HFFc6 (cell line): Measurements from ENCODE around the gene IFI27. TPM values are rescaled to one million over a fixed set of nuclear protein-coding genes. Genes with fewer than 3 reads are reported as not detected.
A peak's percentile ranks its signal among the peaks of the same experiment; 100 is the strongest.

ENCODE experiments used
- DNase-seq: peaks from one replicate; pipeline ENCODE4 v3.0.0-alpha.2; 2018
- H3K27ac Mint-ChIP-seq: 2 replicates; pipeline ENCODE4 v1.8.0; 2020; ENCODE audit warnings: mild to moderate bottlenecking, mixed read lengths
- H3K27me3 Mint-ChIP-seq: 2 replicates; pipeline ENCODE4 v1.8.0; 2021; ENCODE audit warnings: mild to moderate bottlenecking, moderate library complexity, mixed read lengths; ENCODE audit not compliant: insufficient read depth
- H3K36me3 Mint-ChIP-seq: 2 replicates; pipeline ENCODE4 v1.8.0; 2021; ENCODE audit warnings: low read depth, mixed read lengths
- H3K4me1 Mint-ChIP-seq: 2 replicates; pipeline ENCODE4 v1.8.0; 2020; ENCODE audit warnings: low read depth, mixed read lengths
- H3K4me3 Mint-ChIP-seq: 2 replicates; pipeline ENCODE4 v1.8.0; 2020; ENCODE audit warnings: mild to moderate bottlenecking, moderate library complexity, mixed read lengths
- H3K9me3 Mint-ChIP-seq: 2 replicates; pipeline ENCODE4 v1.8.0; 2020; ENCODE audit warnings: mild to moderate bottlenecking, mixed read lengths
- total RNA-seq, 6 experiments: library from RNA; stranded (reverse); fragmentation: NEBNext Ultra II Directional; extraction: Animal tissue kit (Norgen Biotek cat#: 25700); gene quantifications; 2 replicates in 1 of 6; 3 replicates in 5 of 6; pipeline ENCODE4 v1.2.3, GENCODE V29; 2021
- TF ChIP-seq, protein P1 (sequence below): fragments of 200-600 bp; sonication (generic); IDR thresholded peaks from 2 replicates; pipeline ENCODE4 v1.5.0; 2021; ENCODE audit warnings: antibody characterized with exemption, mild to moderate bottlenecking

IFI27 gene
- total RNA-seq, 6 experiments from 2014 or later, result 0.29 to 0.46 TPM; not detected in 4

DNA sequence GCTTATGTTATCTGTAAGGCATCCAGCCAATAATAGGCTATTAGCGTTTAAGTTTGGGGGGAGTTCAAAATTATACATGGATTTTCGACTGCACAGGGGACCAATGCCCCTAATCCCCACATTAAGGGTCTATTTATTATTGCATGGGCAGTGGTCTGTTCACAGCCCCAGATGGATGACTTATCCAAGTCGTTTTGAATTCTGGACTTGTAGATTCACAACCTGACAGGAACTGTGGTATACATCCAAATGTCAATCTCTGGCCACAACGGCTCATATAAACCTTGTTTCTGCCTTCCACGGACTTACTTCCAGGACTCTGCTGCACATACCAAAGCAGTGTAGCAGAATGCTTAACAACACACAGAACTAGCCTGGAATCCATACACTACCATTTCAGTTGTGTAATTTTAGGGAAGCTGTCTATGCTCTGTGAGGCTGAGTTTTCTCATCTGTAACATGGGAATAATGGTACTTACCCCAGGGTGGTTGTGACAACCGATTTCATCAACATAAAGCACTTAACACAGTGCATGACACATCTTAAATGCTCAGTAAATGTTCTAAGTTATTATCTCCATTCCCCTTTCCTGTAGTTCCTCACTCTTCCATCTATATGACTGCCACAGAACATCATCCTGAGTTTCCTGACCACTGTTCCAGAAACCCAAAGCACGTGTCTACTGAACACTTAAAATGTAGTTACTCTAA lies 33.3 kb upstream of the IFI27 start:
- Mint-ChIP-seq H3K27me3 (peaks cover 7% of the 10 kb centered on the region), H3K4me3 (no peak overlapping the region), H3K27ac (no peak overlapping the region; the same call in 1 of the 2 replicates), H3K36me3 (peaks cover 70% of the 10 kb centered on the region), H3K9me3 (peaks cover 39% of the 10 kb centered on the region), H3K4me1 (peaks cover 35% of the 10 kb centered on the region)
- TF ChIP-seq, protein P1, sequence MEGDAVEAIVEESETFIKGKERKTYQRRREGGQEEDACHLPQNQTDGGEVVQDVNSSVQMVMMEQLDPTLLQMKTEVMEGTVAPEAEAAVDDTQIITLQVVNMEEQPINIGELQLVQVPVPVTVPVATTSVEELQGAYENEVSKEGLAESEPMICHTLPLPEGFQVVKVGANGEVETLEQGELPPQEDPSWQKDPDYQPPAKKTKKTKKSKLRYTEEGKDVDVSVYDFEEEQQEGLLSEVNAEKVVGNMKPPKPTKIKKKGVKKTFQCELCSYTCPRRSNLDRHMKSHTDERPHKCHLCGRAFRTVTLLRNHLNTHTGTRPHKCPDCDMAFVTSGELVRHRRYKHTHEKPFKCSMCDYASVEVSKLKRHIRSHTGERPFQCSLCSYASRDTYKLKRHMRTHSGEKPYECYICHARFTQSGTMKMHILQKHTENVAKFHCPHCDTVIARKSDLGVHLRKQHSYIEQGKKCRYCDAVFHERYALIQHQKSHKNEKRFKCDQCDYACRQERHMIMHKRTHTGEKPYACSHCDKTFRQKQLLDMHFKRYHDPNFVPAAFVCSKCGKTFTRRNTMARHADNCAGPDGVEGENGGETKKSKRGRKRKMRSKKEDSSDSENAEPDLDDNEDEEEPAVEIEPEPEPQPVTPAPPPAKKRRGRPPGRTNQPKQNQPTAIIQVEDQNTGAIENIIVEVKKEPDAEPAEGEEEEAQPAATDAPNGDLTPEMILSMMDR, result no peak
- DNase-seq, result no peak

- Mint-ChIP-seq H3K4me1 (peaks cover 41% of the 10 kb centered on the region), H3K27ac (peak overlapping the region; percentile 23), H3K9me3 (peaks cover 37% of the 10 kb centered on the region), H3K27me3 (peaks cover 7% of the 10 kb centered on the region), H3K4me3 (0 out of 2 replicates have a peak overlapping the region, but pooled peaks have one; percentile 68), H3K36me3 (peaks cover 69% of the 10 kb centered on the region)
- DNase-seq, result no peak
- TF ChIP-seq, protein P1, result no peak
Observed at GRCh38 chr14:94077823-94078222, 32.7 kb upstream of the IFI27 start.

GRCh38 chr14:94079891-94080620 lies 30.5 kb upstream of the IFI27 start:
- no peak for DNase-seq
- peak overlapping the region; percentile 99 for H3K4me3 Mint-ChIP-seq
- H3K4me1 Mint-ChIP-seq, result peaks cover 45% of the 10 kb centered on the region

DNA sequence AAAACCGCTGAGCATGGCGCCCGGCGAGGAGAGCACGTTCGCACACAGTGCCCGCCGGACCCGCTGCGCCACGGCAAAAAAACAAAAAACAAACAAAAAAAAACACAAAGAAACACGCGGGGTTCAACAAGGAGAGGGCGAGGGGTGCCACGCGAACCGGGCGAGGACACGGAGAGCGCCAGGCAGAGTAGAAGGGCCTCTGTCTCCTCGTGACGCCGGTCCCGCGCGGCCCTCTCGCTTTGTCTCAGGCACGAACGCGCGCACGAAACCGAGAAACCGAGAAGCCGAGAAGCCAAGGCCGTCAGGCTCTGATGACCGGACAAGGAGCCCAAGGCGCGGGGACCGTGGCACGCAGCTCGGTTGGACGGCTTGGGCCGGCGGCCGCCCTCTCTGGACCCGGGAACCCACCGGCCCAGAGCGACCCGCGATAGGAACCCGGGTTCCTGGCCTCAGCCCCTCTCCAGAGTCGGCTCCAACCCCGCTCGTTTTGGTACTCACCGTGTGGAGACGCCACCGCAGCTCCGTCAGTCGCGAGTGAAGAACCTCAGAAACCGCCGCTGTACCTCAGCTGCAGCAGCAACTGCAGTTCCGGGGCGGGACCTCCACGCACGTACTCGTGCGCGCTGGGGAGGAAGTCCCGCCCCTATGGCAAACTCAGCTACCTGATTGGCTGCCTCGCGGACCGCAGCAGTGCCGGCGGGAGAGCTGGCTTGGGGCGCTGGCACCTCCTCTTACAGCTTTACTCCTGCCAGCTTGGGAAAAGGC lies 29.7 kb upstream of the IFI27 start, which contains the start of the genes DDX24 and IFI27L1:
Gene DDX24, minus strand, starts transcription at position 582 of the 765 bp plus-strand sequence. CDS start 1,460 bp downstream, outside the sequence.
Gene IFI27L1, plus strand, starts transcription at position 690 of the 765 bp plus-strand sequence. CDS start 15,628 bp downstream, outside the sequence.
- Mint-ChIP-seq H3K4me3 (peak within 1 kb of the TSS; percentile 99), H3K4me1 (peaks cover 45% of the 10 kb centered on the region), H3K9me3 (peaks cover 17% of the 10 kb centered on the region), H3K36me3 (peaks cover 50% of the 10 kb centered on the region), H3K27ac (peak within 1 kb of the TSS; percentile 98), H3K27me3 (peaks cover 11% of the 10 kb centered on the region)
- peak; percentile 93 for DNase-seq
- TF ChIP-seq, protein P1, result no peak

More at GRCh38 chr14:94079891-94080620, 30.5 kb upstream of the IFI27 start:
- H3K36me3 Mint-ChIP-seq, result peaks cover 58% of the 10 kb centered on the region
- H3K27ac Mint-ChIP-seq, result peak overlapping the region; percentile 98
- H3K27me3 Mint-ChIP-seq, result peaks cover 11% of the 10 kb centered on the region
- TF ChIP-seq, protein P1, result no peak
- H3K9me3 Mint-ChIP-seq, result peaks cover 24% of the 10 kb centered on the region

- Mint-ChIP-seq H3K27me3 (peaks cover 11% of the 10 kb centered on the region), H3K4me1 (peaks cover 45% of the 10 kb centered on the region), H3K27ac (peak overlapping the region; percentile 98), H3K4me3 (peak overlapping the region; percentile 99), H3K9me3 (peaks cover 11% of the 10 kb centered on the region), H3K36me3 (peaks cover 50% of the 10 kb centered on the region)
- TF ChIP-seq, protein P1, result no peak
- DNase-seq, result no peak
Observed at GRCh38 chr14:94081386-94081820, 29.1 kb upstream of the IFI27 start.
